Measurements from ENCODE around the gene TP53I13.

GRCh38 chr17:29573871-29574731 lies 5.6 kb downstream of the TP53I13 start:
- no peak for TF ChIP-seq POLR2A (IDR thresholded peaks at IDR 0.05)
- no peak for TF ChIP-seq CTCF (IDR thresholded peaks at IDR 0.05)
- TF ChIP-seq POLR2AphosphoS5 (IDR thresholded peaks at IDR 0.05) = no peak
